CD4-positive, alpha-beta T cell treated with Interleukin-4 for 1 hour (primary cell): ENCODE measurements around the gene CFD.
"Not testable (repeated sequence)": the region's sequence is repeated elsewhere in the genome, so short reads cannot be mapped to it uniquely, and the experiment has no call there.

ENCODE experiments used
- DNase-seq, 2 donors: peaks; one replicate each; pipeline ENCODE4 v3.0.0-alpha.2; 2020 to 2022

Gene CFD

GRCh38 chr19:871446-872265, 12.2 kb downstream of the CFD start:
- DNase-seq: peak in 1 of 2 donors; percentile 19

- DNase-seq: peak; percentile 90 to 91
Observed at GRCh38 chr19:872266-872951, 12.9 kb downstream of the CFD start.

DNA sequence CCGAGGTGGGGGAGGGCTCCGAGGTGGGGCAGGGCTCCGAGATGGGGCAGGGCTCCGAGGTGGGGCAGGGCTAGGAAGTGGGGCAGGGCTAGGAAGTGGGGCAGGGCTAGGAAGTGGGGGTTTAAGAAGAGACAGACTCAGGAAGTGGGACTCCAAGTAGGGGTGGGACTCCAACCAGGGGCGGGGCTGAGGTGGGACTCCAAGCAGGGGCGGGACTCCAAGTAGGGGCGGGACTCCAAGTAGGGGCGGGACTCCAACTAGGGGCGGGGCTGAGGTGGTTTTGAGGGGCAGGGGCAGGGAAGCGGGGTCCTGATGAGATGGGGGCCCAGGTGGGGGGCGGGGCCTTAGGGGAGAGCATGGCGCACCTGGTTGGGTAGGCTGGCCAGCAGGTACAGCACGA, 13.6 kb downstream of the CFD start:
- peak; percentile 91 for DNase-seq

- DNase-seq: no peak
Observed at GRCh38 chr19:873561-874041, 14.1 kb downstream of the CFD start.

GRCh38 chr19:875265-875879, 15.9 kb downstream of the CFD start:
- DNase-seq: peak in 1 of 2 donors; percentile 15

- no peak for DNase-seq
Observed at GRCh38 chr19:876089-876488, 16.6 kb downstream of the CFD start.

- DNase-seq: no peak
Observed at GRCh38 chr19:876780-877314, 17.4 kb downstream of the CFD start.

DNA sequence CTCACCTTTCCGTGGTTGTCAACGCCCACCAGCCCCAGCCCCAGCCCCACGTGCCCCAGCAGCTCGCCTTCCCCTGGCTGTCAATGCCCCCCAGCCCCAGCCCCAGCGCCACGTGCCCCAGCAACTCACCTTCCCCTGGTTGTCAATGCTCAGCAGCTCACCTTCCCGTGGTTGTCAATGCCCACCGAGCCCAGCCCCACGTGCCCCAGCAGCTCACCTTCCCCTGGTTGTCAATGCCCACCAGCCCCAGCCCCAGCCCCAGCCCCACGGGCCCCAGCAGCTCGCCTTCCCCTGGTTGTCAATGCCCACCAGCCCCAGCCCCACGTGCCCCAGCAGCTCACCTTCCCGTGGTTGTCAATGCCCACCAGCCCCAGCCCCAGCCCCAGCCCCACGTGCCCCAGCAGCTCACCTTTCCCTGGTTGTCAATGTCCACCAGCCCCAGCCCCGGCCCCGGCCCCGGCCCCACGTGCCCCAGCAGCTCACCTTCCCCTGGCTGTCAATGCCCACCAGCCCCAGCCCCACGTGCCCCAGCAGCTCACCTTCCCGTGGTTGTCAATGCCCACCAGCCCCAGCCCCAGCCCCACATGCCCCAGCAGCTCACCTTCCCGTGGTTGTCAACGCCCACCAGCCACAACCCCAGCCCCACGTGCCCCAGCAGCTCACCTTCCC, 18.7 kb downstream of the CFD start:
- not testable (repeated sequence) for DNase-seq

GRCh38 chr19:878751-879561, 19.5 kb downstream of the CFD start:
- not testable (repeated sequence) for DNase-seq

- DNase-seq: no peak
Observed at GRCh38 chr19:879711-880438, 20.4 kb downstream of the CFD start.

- no peak for DNase-seq
Observed at GRCh38 chr19:881385-882071, 22.1 kb downstream of the CFD start.

DNA sequence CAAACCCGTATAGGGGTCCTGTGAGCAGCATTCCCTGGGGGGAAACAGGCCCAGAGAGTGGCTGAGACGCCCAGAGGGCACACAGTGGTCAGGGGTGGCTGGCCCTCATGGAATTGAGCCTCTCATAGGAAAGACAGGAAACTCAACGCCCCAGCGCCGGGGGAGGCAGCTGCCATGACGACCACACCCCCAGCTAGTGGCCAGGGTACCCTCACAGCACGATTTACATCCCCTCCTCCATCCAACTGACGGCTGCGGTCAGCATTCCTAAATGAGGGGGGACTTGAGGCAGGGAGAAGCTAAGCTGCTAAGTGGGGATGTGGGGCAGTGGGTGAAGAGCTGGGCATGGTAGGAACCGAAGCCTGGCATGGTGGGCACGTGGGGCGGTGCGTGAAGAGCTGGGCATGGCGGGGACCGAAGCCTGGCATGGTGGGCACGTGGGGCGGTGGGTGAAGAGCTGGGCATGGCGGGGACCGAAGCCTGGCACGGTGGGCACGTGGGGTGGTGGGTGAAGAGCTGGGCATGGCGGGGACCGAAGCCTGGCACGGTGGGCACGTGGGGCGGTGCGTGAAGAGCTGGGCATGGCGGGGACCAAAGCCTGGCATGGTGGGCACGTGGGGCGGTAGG, 23.5 kb downstream of the CFD start:
- no peak for DNase-seq

DNA sequence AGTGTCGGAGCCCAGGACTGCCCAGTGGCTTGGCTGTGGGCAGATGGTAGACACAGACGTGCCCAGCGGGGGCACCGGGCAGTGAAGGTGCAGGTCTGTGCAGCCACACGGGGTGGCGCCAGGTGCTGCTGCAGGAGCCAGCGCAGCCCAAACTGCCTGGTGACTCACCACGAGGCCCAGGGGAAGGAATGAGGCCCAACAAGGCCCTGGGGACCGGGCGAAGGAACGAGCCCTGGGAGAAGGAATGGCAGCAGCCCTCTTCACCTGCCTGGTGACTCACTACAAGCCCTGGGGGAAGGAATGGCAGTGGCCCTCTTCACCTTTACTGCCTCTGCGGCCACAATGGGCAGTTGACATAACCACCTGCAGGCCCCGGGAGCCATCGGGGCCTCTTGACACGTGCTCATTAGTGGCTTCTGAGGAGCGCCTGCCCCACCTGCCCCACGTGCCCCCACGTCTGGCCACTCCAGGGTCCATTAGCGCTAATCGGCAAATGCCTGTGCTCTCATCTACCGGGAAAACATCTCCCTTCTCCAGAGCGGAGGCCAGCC, 24.3 kb downstream of the CFD start:
- DNase-seq: no peak

- no peak for DNase-seq
Observed at GRCh38 chr19:884420-885211, 25.2 kb downstream of the CFD start.

- no peak for DNase-seq
Observed at GRCh38 chr19:885536-886224, 26.2 kb downstream of the CFD start.

GRCh38 chr19:887072-887471, 27.6 kb downstream of the CFD start:
- no peak for DNase-seq

DNA sequence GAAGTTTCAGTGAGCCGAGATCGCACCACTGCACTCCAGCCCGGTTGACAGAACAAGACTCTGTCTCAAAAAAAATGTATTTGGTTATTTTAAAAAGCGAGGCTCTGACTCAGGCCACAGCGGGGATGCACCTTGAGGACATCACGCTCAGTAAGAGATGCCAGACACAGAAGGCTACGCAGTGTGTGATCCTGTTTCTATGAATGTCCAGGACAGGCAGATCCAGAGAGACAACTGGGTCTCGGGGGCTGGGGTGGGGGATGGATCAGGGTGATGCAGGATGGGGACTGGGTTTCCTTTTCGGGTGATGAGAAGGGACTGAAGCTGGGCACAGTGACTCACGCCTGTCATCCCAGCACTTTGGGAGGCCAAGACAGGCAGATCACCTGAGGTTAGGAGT, 28.1 kb downstream of the CFD start:
- DNase-seq: no peak
